B cell (primary cell): Measurements from ENCODE around the gene MYL7. TPM values are rescaled to one million over a fixed set of nuclear protein-coding genes. Genes with fewer than 3 reads are reported as not detected.

ENCODE experiments used
- ATAC-seq: fragments of 200-7000 bp; cut with Tn5 transposase; one replicate; pipeline ENCODE4 v1.10.0; 2021; ENCODE audit warnings: low read depth, mild to moderate bottlenecking, moderate number of reproducible peaks, moderate library complexity
- CTCF ChIA-PET: fragments of 350-600 bp; sonication (Branson Sonifier 250); formaldehyde crosslinking; loops from one replicate; lab custom pipeline; 2021; ENCODE audit warnings: antibody characterized with exemption, inconsistent platforms; lab: Charles Lee
- POLR2A ChIA-PET: fragments of 350-600 bp; sonication (Branson Sonifier 250); formaldehyde crosslinking; loops from one replicate; lab custom pipeline; 2021; ENCODE audit warnings: antibody characterized with exemption; lab: Charles Lee
- DNase-seq: peaks from one replicate; pipeline ENCODE4 v3.0.0; 2013
- H2AFZ ChIP-seq: 2 replicates; pipeline ENCODE4 v1.6.1; 2012; ENCODE audit warnings: mild to moderate bottlenecking, low read depth, low read length; ENCODE audit not compliant: insufficient read depth, poor library complexity, severe bottlenecking
- H3K27ac ChIP-seq, 2 donors: 1 replicate in 1 of 2; 2 replicates in 1 of 2; pipeline ENCODE4 v1.5.1; 2012 to 2013; ENCODE audit warnings: low read length in 2 of 2, mild to moderate bottlenecking in 2 of 2, moderate library complexity in 1 of 2
- H3K27me3 ChIP-seq, 4 experiments: fragments of 200-600 bp in 1 of 4; sonication (generic) in 1 of 4; replicated peaks in 1 of 4; 1 replicate in 2 of 4; 2 replicates in 2 of 4; pipeline versions ENCODE4 v1.6.1 to v1.7.0; 2013 to 2016; ENCODE audit warnings: low read length in 3 of 4, mild to moderate bottlenecking in 2 of 4, mixed read lengths in 1 of 4, moderate library complexity in 1 of 4; ENCODE audit not compliant: insufficient read depth in 4 of 4, control insufficient read depth in 3 of 4; ENCODE audit errors: control extremely low read depth in 1 of 4
- H3K36me3 ChIP-seq, 2 experiments: replicated peaks in 1 of 2; 1 replicate in 1 of 2; 2 replicates in 1 of 2; pipeline versions ENCODE4 v1.6.1 to v1.7.1; 2013; ENCODE audit warnings: low read length in 1 of 2; ENCODE audit not compliant: insufficient read depth in 2 of 2, control insufficient read depth in 1 of 2; ENCODE audit errors: control extremely low read depth in 1 of 2, extremely low read depth in 1 of 2
- H3K4me1 ChIP-seq, 2 donors: fragments of 200-600 bp in 1 of 2; sonication (generic) in 1 of 2; 1 replicate in 1 of 2; 2 replicates in 1 of 2; pipeline versions ENCODE4 v1.5.1 to v1.6.1; 2013 to 2017; ENCODE audit warnings: low read length in 2 of 2; ENCODE audit not compliant: control insufficient read depth in 2 of 2, insufficient read depth in 2 of 2
- H3K4me2 ChIP-seq: replicated peaks from 2 replicates; pipeline ENCODE3; 2012; ENCODE audit warnings: mild to moderate bottlenecking, low read depth, low read length; ENCODE audit not compliant: poor library complexity, severe bottlenecking
- H3K4me3 ChIP-seq, 5 experiments: fragments of 200-600 bp in 1 of 5; sonication (generic) in 1 of 5; 1 replicate in 3 of 5; 2 replicates in 2 of 5; pipeline versions ENCODE4 v1.5.1 to v1.7.0; 2011 to 2016; ENCODE audit warnings: low read length in 4 of 5, mild to moderate bottlenecking in 4 of 5, low read depth in 2 of 5, control low read depth in 1 of 5, moderate library complexity in 1 of 5; ENCODE audit not compliant: insufficient read depth in 1 of 5; ENCODE audit errors: control extremely low read depth in 1 of 5, extremely low read depth in 1 of 5
- H3K79me2 ChIP-seq: fragments of 200-600 bp; sonication (generic); one replicate; pipeline ENCODE4 v1.6.0; 2016; ENCODE audit warnings: low read length; ENCODE audit not compliant: control insufficient read depth, insufficient read depth
- H3K9ac ChIP-seq: fragments of 200-600 bp; sonication (generic); 2 replicates; pipeline ENCODE4 v1.6.1; 2017; ENCODE audit warnings: mild to moderate bottlenecking, low read length, moderate library complexity
- H3K9me3 ChIP-seq, 3 donors: one replicate each; pipeline versions ENCODE4 v1.6.1 to v1.7.1; 2013; ENCODE audit warnings: low read length in 2 of 3; ENCODE audit not compliant: control insufficient read depth in 2 of 3, insufficient read depth in 1 of 3; ENCODE audit errors: control extremely low read depth in 1 of 3
- H4K20me1 ChIP-seq: 2 replicates; pipeline ENCODE4 v1.6.0; 2012; ENCODE audit warnings: mild to moderate bottlenecking, low read length; ENCODE audit not compliant: insufficient read depth, control insufficient read depth, poor library complexity, severe bottlenecking
- H3K27ac Mint-ChIP-seq: one replicate; pipeline ENCODE4 v1.8.0; 2021; ENCODE audit warnings: mixed read lengths
- H3K27me3 Mint-ChIP-seq: one replicate; pipeline ENCODE4 v1.8.0; 2021; ENCODE audit warnings: mixed read lengths
- H3K4me1 Mint-ChIP-seq: one replicate; pipeline ENCODE4 v1.8.0; 2021; ENCODE audit warnings: mixed read lengths
- H3K4me3 Mint-ChIP-seq: one replicate; pipeline ENCODE4 v1.8.0; 2021; ENCODE audit warnings: mixed read lengths
- H3K9me3 Mint-ChIP-seq: one replicate; pipeline ENCODE4 v1.8.0; 2022; ENCODE audit warnings: mixed read lengths; ENCODE audit not compliant: insufficient read depth
- CTCF ChIP-seq: fragments of 200-600 bp; IDR thresholded peaks from one replicate; pipeline ENCODE4 v1.8.0; 2022; ENCODE audit warnings: antibody characterized with exemption, mild to moderate bottlenecking
- EZH2 ChIP-seq: IDR thresholded peaks from 2 replicates; pipeline ENCODE4 v1.6.1; 2012; ENCODE audit warnings: borderline replicate concordance, low read depth, mild to moderate bottlenecking, moderate library complexity, low read length; ENCODE audit not compliant: insufficient read depth, poor library complexity, severe bottlenecking
- WGBS: methylation state at CpG from one replicate; pipeline ENCODE4 v1.1.5; 2013; ENCODE audit warnings: missing lambda C conversion rate; ENCODE audit not compliant: insufficient coverage; 5-methylcytosine and 5-hydroxymethylcytosine counted together
- intact Hi-C: fragments of 100-400 bp; cut with micrococcal nuclease; formaldehyde crosslinking; loops from one replicate; pipeline ENCODE4 v1.10.0; 2022
- polyA plus RNA-seq: library from polyadenylated mRNA; depleted of rRNA; stranded (reverse); fragments of >200 nt; gene quantifications from 2 replicates; pipeline ENCODE4 v1.2.3, GENCODE V29; 2012
- total RNA-seq, 2 donors: library from RNA; stranded (reverse); fragments of 120-200 nt in 1 of 2; gene quantifications; 1 replicate in 1 of 2; 2 replicates in 1 of 2; pipeline versions ENCODE4 v1.2.3 to v1.2.4, GENCODE V29; 2013 to 2022

MYL7 gene
- total and polyA plus RNA-seq, 2 donors (not counting 1 experiment from before 2014, with no cell fraction given) = not detected

- Mint-ChIP-seq H3K27ac (no peak overlapping the region), H3K27me3 (peaks cover 8% of the 10 kb centered on the region), H3K4me3 (no peak overlapping the region), H3K4me1 (peaks cover 5% of the 10 kb centered on the region), H3K9me3 (no peaks in the 10 kb centered on the region)
- H3K27me3 ChIP-seq = no peaks in the 10 kb centered on the region
- no peak overlapping the region for H2AFZ ChIP-seq
- POLR2A ChIA-PET = no interaction called here
- H3K36me3 ChIP-seq = no peaks in the 10 kb centered on the region
- CTCF ChIA-PET = no interaction called here
- no peaks in the 10 kb centered on the region for H3K79me2 ChIP-seq
- DNase-seq (no peak), ATAC-seq (no peak)
- no peak overlapping the region for H3K4me2 ChIP-seq
- no peaks in the 10 kb centered on the region for H4K20me1 ChIP-seq
- H3K4me1 ChIP-seq = peaks cover 4 to 5% of the 10 kb centered on the region in 2 donors
- no peak overlapping the region for H3K27ac ChIP-seq
- intact Hi-C loops = no loop called here
- H3K9me3 ChIP-seq = peaks cover 0 to 1% (median 0%) of the 10 kb centered on the region in 3 donors
- WGBS = 100% methylated on average over 1 of the region's 1 CpG
- TF ChIP-seq EZH2 (no peak), CTCF (no peak)
- no peak overlapping the region for H3K9ac ChIP-seq
- no peak overlapping the region for H3K4me3 ChIP-seq
Observed at GRCh38 chr7:44162785-44163395, 21.8 kb upstream of the MYL7 start.

- Histone ChIP-seq H3K79me2 (no peaks in the 10 kb centered on the region), H3K4me2 (no peak overlapping the region), H4K20me1 (no peaks in the 10 kb centered on the region), H3K4me1 (no peaks in the 10 kb centered on the region), H3K27ac (no peak overlapping the region), H3K9me3 (peaks cover 0 to 1% (median 0%) of the 10 kb centered on the region in 3 donors), H3K4me3 (no peak overlapping the region), H3K27me3 (no peaks in the 10 kb centered on the region), H2AFZ (no peak overlapping the region), H3K36me3 (no peaks in the 10 kb centered on the region), H3K9ac (no peak overlapping the region)
- CTCF ChIA-PET = no interaction called here
- ATAC-seq (no peak), DNase-seq (no peak)
- POLR2A ChIA-PET = no interaction called here
- no peak overlapping the region for H3K27ac Mint-ChIP-seq
- intact Hi-C loops = no loop called here
- TF ChIP-seq EZH2 (no peak), CTCF (no peak)
- no peak overlapping the region for H3K4me3 Mint-ChIP-seq
- no peaks in the 10 kb centered on the region for H3K4me1 Mint-ChIP-seq
- H3K27me3 Mint-ChIP-seq = peaks cover 8% of the 10 kb centered on the region
- 95% methylated on average over 4 of the region's 4 CpGs for WGBS
- H3K9me3 Mint-ChIP-seq = no peaks in the 10 kb centered on the region
Observed at GRCh38 chr7:44162179-44162578, 21.0 kb upstream of the MYL7 start.
